Endometrial microvascular endothelial cells (primary cell): Measurements from ENCODE around the gene ACSF2. TPM values are rescaled to one million over a fixed set of nuclear protein-coding genes. Genes with fewer than 3 reads are reported as not detected.

Source experiments
- in situ Hi-C: cut with HindIII; loops from 2 replicates; pipeline ENCODE4 v1.10.0; 2017; ENCODE audit warnings: low sequenced_read_pairs, low pct_unique_long_range_greater_than_20kb; ENCODE audit errors: inconsistent ontology term
- total RNA-seq: library from RNA; depleted of rRNA; stranded (reverse); fragments of >200 nt; gene quantifications from one replicate; pipeline ENCODE4 v1.2.3, GENCODE V29; 2015; ENCODE audit errors: inconsistent ontology term

The ACSF2 gene
- total RNA-seq, 1 donor from 2014 or later, result 25.8 TPM

- in situ Hi-C loops, result no loop called here
These were observed 82.8 kb downstream of the ACSF2 start for GRCh38 chr17:50508573-50509460.

DNA sequence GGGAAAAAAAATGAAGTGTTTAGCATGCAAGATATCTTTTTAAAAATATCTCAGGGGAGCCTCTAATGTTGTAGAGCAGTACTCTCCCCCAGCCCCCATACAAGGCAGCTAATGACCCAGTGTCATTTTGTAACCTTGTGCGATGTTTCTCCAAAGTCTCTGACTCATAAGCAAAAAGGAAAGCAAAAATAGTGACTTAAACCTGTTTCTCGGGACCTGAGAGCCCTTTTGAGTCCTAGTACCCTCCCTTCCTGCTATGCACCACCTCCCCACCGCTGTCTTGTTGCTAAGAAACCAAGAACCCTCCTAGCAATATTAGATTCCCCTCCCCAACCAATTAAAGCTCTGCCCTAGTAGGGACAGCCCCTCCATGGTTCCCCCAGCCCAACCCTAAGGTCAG lies 85.0 kb downstream of the ACSF2 start:
- in situ Hi-C loops, result no loop called here

GRCh38 chr17:50513495-50513894 lies 87.5 kb downstream of the ACSF2 start:
- in situ Hi-C loops, result no loop called here

- in situ Hi-C loops, result no loop called here
These were observed 88.4 kb downstream of the ACSF2 start for GRCh38 chr17:50514388-50514787.

GRCh38 chr17:50514936-50515702 lies 89.1 kb downstream of the ACSF2 start:
- in situ Hi-C loops, result no loop called here

DNA sequence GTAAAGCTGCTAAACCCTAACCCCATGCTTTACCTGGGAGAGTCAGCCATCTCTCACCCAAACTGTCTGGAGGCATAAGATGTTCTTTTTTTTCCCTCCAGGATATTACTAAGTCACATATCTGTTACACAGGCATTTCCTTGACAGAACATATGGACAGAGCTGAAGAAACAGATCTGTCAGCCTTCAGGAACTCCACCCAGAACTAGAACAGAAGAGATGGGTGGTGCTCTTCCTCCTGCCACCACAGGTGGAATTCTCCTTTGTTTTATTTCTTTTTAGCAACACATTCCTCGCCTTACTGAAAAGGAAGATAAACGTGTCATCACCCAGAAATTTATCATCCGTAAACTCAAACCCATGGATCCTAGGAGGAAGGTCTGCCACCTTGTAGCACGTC lies 91.0 kb downstream of the ACSF2 start:
- in situ Hi-C loops, result no loop called here

GRCh38 chr17:50517504-50518383 lies 91.7 kb downstream of the ACSF2 start:
- in situ Hi-C loops, result no loop called here

DNA sequence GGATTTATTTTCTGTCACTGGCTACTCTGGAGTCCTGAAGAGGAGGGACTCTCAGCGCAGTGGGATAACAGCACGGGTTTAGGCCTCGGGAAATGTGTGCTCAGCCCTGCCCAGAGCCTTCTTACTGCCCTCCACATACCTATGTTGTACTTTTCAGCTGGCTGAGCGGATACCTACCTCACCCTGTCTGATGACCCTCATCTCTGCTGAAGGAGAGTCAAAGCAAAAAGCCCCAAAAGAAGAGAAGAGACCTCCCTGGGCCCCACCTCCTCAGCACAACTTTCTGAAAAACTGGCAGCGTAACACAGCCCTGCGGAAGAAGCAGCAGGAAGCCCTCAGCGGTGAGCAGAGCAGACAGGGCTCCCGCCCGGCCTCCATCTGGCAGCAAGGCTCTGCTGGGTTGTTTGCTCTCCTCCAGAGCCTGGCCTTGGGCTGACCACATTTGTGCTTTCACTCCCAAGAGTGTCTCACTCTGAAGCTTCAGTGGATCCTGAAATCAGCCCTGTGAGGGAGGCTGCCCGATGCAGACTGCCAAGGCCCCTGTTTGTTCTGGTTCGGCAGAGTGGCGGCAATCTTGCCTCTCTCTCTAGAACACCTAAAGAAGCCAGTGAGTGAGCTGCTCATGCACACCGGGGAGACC lies 92.5 kb downstream of the ACSF2 start:
- in situ Hi-C loops, result no loop called here

DNA sequence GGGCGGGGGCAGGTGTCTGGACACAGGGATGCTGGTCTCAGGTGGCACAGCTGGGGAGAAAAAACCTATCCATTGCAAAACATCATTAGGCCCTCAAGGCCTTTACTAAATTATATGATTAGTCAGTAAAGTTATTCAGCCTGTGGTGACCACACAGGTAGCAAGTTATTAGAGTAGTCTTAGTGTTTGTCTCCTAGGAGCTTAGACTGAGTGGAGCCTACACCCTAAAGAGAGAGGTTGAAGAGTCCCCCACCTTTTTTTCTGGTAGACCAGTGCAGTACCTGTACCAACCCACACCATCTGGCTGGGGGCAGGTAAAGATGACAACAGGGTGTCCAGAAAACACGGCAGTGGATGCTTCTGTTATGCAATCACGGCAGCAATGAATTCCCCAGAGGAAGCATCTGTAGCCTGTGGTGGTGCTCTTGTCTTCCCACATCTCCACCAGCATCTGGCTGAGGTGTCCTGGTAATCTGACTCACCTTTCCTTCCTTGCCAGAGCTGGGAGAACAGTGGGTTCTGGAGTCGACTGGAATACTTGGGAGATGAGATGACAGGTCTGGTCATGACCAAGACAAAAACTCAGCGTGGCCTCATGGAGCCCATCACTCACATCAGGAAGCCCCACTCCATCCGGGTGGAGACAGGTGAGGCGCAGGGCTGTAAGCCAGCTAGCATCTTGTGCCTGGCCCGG lies 93.3 kb downstream of the ACSF2 start:
- in situ Hi-C loops, result no loop called here

GRCh38 chr17:50520483-50520882 lies 94.5 kb downstream of the ACSF2 start:
- in situ Hi-C loops, result no loop called here

DNA sequence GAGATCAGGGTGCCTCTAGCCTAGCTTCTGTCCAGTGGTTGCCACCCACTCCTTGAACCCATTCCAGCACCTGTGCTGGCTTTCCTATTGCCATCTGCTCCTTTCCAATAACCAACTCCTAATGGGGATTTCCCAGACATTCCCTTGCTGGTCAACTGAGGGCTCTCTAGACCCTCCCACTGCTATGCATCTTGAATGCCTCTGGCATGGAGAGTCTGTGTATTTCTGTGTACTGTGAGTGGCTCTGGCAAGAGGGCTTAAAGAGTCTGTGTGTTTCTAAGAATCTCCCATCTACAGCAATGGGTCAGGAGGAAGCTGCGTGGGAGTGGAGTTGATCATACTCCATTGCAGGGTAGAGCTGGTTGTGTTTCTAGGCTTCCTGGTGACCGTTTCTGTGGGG lies 95.5 kb downstream of the ACSF2 start:
- in situ Hi-C loops, result no loop called here

- in situ Hi-C loops, result no loop called here
These were observed 96.7 kb downstream of the ACSF2 start for GRCh38 chr17:50522766-50523165.

DNA sequence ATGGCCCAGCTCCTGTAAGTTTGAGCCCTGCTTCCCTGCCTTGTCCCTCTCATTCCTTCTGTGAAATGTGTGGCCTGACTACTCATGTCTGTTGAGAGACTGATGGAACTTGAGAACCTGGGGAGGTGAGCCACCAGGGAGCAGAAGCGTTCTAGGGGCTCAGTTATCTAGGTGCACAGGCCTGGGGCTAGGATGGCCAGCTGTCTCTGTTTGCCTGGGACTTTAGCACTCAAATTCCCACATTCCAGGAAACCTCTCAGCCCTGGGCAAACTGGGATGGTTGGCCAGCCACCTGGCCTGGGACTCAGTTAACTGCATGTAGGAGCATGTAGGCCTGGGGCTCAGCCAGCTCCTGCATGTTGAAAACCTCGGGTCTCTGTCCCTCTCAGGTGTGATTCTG lies 97.2 kb downstream of the ACSF2 start:
- in situ Hi-C loops, result no loop called here

Other genes with a start within 250 kb of the ACSF2 start
- gene COL1A1, start 224.6 kb upstream of the ACSF2 start, total RNA-seq, result 95.4 TPM
- gene TMEM92, start 151.8 kb upstream of the ACSF2 start, total RNA-seq, result not detected
- 51.2 TPM for gene XYLT2, start 80.1 kb upstream of the ACSF2 start, total RNA-seq
- 132 TPM for gene MRPL27, start 53.0 kb upstream of the ACSF2 start, total RNA-seq
- gene EME1, start 53.0 kb upstream of the ACSF2 start, total RNA-seq, result 3.1 TPM
- 276 TPM for gene LRRC59, start 28.7 kb upstream of the ACSF2 start, total RNA-seq
- gene CHAD, start 42.7 kb downstream of the ACSF2 start, total RNA-seq, result not detected
- gene RSAD1, start 52.6 kb downstream of the ACSF2 start, total RNA-seq, result 33.2 TPM
- 5.5 TPM for gene MYCBPAP, start 82.2 kb downstream of the ACSF2 start, total RNA-seq
- not detected for gene EPN3, start 106.5 kb downstream of the ACSF2 start, total RNA-seq
- gene SPATA20, start 121.0 kb downstream of the ACSF2 start, total RNA-seq, result 90.3 TPM
- not detected for gene CACNA1G, start 134.5 kb downstream of the ACSF2 start, total RNA-seq
- 34.9 TPM for gene ABCC3, start 208.7 kb downstream of the ACSF2 start, total RNA-seq